Measurements from ENCODE around the gene IGSF21.

Gene IGSF21

DNA sequence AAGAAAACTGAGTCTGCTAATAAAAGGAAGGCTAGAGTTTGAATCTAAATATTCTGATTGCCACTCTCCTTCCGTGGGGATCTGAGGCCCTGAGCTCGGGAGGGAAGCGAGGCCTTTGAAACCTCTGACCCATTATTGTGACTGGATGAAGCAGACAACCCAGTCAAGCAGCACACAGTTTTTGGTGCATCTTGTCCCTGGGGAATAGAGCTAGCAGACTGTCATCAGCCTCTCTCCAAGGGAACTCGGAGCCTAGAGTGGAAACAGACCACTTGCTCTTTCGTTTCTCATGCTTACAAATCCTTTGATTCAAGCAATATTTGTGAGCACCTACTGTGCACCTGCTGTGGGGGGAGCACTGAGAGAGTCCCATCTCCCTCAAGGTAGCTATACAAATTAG, 240.0 kb downstream of the IGSF21 start:
- Histone ChIP-seq H3K4me1 (ENCODE audit: low read length) (no peaks in the 10 kb centered on the region), H3K9ac (ENCODE audit: low read length) (no peak overlapping the region), H3K27ac (ENCODE audit: low read length) (no peak overlapping the region), H3K4me3 (ENCODE audit: low read length) (no peak overlapping the region), H3K36me3 (replicated peaks; ENCODE audit: insufficient read depth, low read length) (no peaks in the 10 kb centered on the region), H3K4me2 (ENCODE audit: low read depth, low read length) (no peak overlapping the region), H3K27me3 (replicated peaks; ENCODE audit: insufficient read depth, low read length) (peaks cover 82% of the 10 kb centered on the region), H4K20me1 (ENCODE audit: insufficient read depth, low read length) (no peaks in the 10 kb centered on the region), H2AFZ (ENCODE audit: low read length) (no peak overlapping the region), H3K79me2 (ENCODE audit: low read length) (no peaks in the 10 kb centered on the region), H3K9me3 (replicated peaks; ENCODE audit: insufficient read depth, low read length) (no peaks in the 10 kb centered on the region), H3F3A (ENCODE audit: insufficient read depth, low read length) (no peaks in the 10 kb centered on the region), H3K9me2 (replicated peaks; ENCODE audit: insufficient read depth, low read length) (no peaks in the 10 kb centered on the region)
- TF ChIP-seq EZH2 (optimal IDR thresholded peaks at IDR 0.05; ENCODE audit: low read depth, low read length) (no peak), EZH2phosphoT487 (IDR thresholded peaks at IDR 0.05; ENCODE audit: low read length) (no peak)
- TF ChIP-seq, protein P1, sequence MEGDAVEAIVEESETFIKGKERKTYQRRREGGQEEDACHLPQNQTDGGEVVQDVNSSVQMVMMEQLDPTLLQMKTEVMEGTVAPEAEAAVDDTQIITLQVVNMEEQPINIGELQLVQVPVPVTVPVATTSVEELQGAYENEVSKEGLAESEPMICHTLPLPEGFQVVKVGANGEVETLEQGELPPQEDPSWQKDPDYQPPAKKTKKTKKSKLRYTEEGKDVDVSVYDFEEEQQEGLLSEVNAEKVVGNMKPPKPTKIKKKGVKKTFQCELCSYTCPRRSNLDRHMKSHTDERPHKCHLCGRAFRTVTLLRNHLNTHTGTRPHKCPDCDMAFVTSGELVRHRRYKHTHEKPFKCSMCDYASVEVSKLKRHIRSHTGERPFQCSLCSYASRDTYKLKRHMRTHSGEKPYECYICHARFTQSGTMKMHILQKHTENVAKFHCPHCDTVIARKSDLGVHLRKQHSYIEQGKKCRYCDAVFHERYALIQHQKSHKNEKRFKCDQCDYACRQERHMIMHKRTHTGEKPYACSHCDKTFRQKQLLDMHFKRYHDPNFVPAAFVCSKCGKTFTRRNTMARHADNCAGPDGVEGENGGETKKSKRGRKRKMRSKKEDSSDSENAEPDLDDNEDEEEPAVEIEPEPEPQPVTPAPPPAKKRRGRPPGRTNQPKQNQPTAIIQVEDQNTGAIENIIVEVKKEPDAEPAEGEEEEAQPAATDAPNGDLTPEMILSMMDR (IDR thresholded peaks at IDR 0.05; ENCODE audit: low read length), result no peak
- DNase-seq, result no peak

DNA sequence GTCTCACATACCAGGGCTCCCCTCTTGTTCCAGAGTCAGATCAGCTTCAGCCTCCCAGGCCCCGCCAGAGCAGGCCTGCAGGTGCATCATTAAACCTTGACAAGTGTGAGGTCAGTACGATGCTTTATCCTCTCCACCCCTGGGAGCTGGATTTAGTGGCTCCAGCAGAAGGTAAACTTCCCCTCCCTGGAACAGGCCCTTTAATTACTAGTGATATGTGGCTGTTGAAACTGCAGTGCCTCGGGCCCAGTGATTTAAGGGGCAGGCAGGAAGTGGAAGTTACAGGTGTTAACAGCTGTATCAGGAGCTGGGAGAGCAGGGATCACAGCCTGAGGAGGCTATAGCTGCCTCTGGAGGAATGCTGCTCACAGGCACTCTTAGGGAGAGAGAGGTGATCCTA, 240.8 kb downstream of the IGSF21 start:
- H3K4me2 ChIP-seq (ENCODE audit: low read depth, low read length), result no peak overlapping the region
- no peak overlapping the region for H3K4me3 ChIP-seq (ENCODE audit: low read length)
- peaks cover 82% of the 10 kb centered on the region for H3K27me3 ChIP-seq (replicated peaks; ENCODE audit: insufficient read depth, low read length)
- no peak overlapping the region for H3K9ac ChIP-seq (ENCODE audit: low read length)
- TF ChIP-seq EZH2phosphoT487 (IDR thresholded peaks at IDR 0.05; ENCODE audit: low read length), result no peak
- TF ChIP-seq, protein P1 (IDR thresholded peaks at IDR 0.05; ENCODE audit: low read length), result no peak
- TF ChIP-seq EZH2 (optimal IDR thresholded peaks at IDR 0.05; ENCODE audit: low read depth, low read length), result no peak
- no peak overlapping the region for H2AFZ ChIP-seq (ENCODE audit: low read length)
- H3K27ac ChIP-seq (ENCODE audit: low read length), result no peak overlapping the region
- no peaks in the 10 kb centered on the region for H3K36me3 ChIP-seq (replicated peaks; ENCODE audit: insufficient read depth, low read length)
- no peaks in the 10 kb centered on the region for H3K4me1 ChIP-seq (ENCODE audit: low read length)
- no peaks in the 10 kb centered on the region for H3K9me3 ChIP-seq (replicated peaks; ENCODE audit: insufficient read depth, low read length)
- H3K79me2 ChIP-seq (ENCODE audit: low read length), result no peaks in the 10 kb centered on the region
- no peak for DNase-seq
- no peaks in the 10 kb centered on the region for H3K9me2 ChIP-seq (replicated peaks; ENCODE audit: insufficient read depth, low read length)
- no peaks in the 10 kb centered on the region for H3F3A ChIP-seq (ENCODE audit: insufficient read depth, low read length)
- no peaks in the 10 kb centered on the region for H4K20me1 ChIP-seq (ENCODE audit: insufficient read depth, low read length)

DNA sequence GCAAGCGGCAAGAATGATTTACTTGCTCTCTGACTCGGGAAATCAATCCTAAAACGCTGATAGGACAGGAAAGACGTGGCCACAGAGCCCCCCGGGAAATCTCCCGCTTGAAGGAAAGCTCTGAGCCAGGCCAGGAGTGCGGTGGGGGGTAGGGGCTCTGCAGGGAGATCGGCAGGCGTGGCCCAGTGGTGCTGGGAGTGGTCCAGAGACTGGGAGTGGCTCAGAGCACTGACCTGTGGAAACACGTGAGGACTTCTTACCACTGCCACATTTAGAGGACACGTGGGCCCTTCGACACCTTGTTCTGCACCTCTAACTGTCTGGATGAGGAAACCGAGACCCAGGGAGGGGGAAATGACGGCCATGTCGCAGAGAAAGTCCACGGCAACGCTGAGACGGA, 243.1 kb downstream of the IGSF21 start:
- no peaks in the 10 kb centered on the region for H3F3A ChIP-seq (ENCODE audit: insufficient read depth, low read length)
- no peaks in the 10 kb centered on the region for H3K9me2 ChIP-seq (replicated peaks; ENCODE audit: insufficient read depth, low read length)
- no peaks in the 10 kb centered on the region for H4K20me1 ChIP-seq (ENCODE audit: insufficient read depth, low read length)
- H2AFZ ChIP-seq (ENCODE audit: low read length), result no peak overlapping the region
- no peaks in the 10 kb centered on the region for H3K79me2 ChIP-seq (ENCODE audit: low read length)
- TF ChIP-seq, protein P1 (IDR thresholded peaks at IDR 0.05; ENCODE audit: low read length), result no peak
- peaks cover 95% of the 10 kb centered on the region for H3K27me3 ChIP-seq (replicated peaks; ENCODE audit: insufficient read depth, low read length)
- no peak overlapping the region for H3K4me2 ChIP-seq (ENCODE audit: low read depth, low read length)
- DNase-seq, result no peak
- H3K4me1 ChIP-seq (ENCODE audit: low read length), result no peaks in the 10 kb centered on the region
- no peak overlapping the region for H3K4me3 ChIP-seq (ENCODE audit: low read length)
- no peak overlapping the region for H3K27ac ChIP-seq (ENCODE audit: low read length)
- no peaks in the 10 kb centered on the region for H3K36me3 ChIP-seq (replicated peaks; ENCODE audit: insufficient read depth, low read length)
- no peak overlapping the region for H3K9ac ChIP-seq (ENCODE audit: low read length)
- H3K9me3 ChIP-seq (replicated peaks; ENCODE audit: insufficient read depth, low read length), result no peaks in the 10 kb centered on the region
